ENCODE data around the gene IKZF2. TPM values are rescaled to one million over a fixed set of nuclear protein-coding genes. Genes with fewer than 3 reads are reported as not detected.

The IKZF2 gene
- polyA plus RNA-seq, 1 donor (not counting 4 experiments of a cell fraction or from before 2014, with no cell fraction given), result 8.2 TPM

DNA sequence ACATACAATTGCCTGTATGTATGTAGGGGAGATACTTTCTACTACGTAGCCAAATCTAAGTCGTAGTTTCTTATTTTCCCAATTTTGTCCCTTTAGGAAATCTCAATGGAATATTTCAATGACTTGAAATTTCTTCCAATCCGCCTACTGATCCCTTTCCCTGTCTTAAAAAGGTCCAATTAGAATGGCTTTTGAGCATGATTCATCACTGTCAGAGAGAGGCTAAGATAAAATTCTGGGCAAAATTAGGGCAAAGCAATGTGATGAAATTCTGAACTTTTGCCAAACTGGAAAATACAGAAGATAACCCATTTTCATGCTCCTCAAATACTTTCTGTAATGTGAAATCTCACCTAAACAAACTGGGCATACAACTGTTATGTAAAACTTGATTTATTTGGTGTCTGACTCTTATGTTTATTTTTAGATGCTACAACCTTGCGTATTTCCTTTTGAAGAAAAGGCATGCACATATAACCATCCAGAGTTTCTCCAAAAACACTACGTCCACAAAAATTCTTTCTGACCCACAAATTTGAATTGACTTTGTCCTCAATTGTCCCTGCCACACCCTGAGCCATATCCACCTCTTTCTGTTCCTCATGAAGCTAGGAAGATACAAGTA is 147.1 kb downstream of the IKZF2 start:
- DNase-seq (ENCODE audit: low read depth, low spot score), result no peak
- FAIRE-seq, result no peak
- H3K4me2 ChIP-seq (ENCODE audit: control insufficient read depth, extremely low read depth, insufficient read depth, low read depth, low read length), result no peak overlapping the region
- dilution Hi-C loops (cut with MboI; ENCODE audit: extremely low pct_ligation_motif_present, low sequenced_read_pairs), result no loop called here
- no peaks in the 10 kb centered on the region for H3K9me3 ChIP-seq (ENCODE audit: control insufficient read depth, low read depth, low read length)
- no peak overlapping the region for H3K4me3 ChIP-seq (ENCODE audit: control insufficient read depth in 2 of 3, extremely low read depth in 1 of 3, insufficient read depth in 2 of 3, low read depth in 1 of 3, low read length in 3 of 3)
- H3K9me1 ChIP-seq (ENCODE audit: control insufficient read depth, extremely low read depth, insufficient read depth, low read length), result no peaks in the 10 kb centered on the region
- H3K36me3 ChIP-seq (ENCODE audit: control insufficient read depth in 2 of 2, extremely low read depth in 1 of 2, insufficient read depth in 2 of 2, low read length in 2 of 2), result peaks cover 4% of the 10 kb centered on the region in 2 experiments
- H3K9ac ChIP-seq (ENCODE audit: control insufficient read depth, extremely low read depth, insufficient read depth, low read length), result no peak overlapping the region
- TF ChIP-seq CTCF (optimal IDR thresholded peaks at IDR 0.05 in 1 of 3, IDR thresholded peaks at IDR 0.05 in 1 of 3, conservative IDR thresholded peaks at IDR 0.05 in 1 of 3; ENCODE audit: extremely low read depth in 1 of 3, insufficient read depth in 2 of 3, low read length in 3 of 3), result no peak
- TF ChIP-seq EZH2 (IDR thresholded peaks at IDR 0.05; ENCODE audit: low read length), result no peak
- H3K79me2 ChIP-seq (ENCODE audit: control insufficient read depth, insufficient read depth, low read length), result no peaks in the 10 kb centered on the region
- peaks cover under 1% of the 10 kb centered on the region for H3K4me1 ChIP-seq (ENCODE audit: control insufficient read depth, extremely low read depth, insufficient read depth, low read length)
- H4K20me1 ChIP-seq (ENCODE audit: control insufficient read depth, extremely low read depth, insufficient read depth, low read length), result no peaks in the 10 kb centered on the region
- no peak overlapping the region for H3K27ac ChIP-seq (ENCODE audit: control insufficient read depth, insufficient read depth, low read length)
- no peaks in the 10 kb centered on the region for H3K27me3 ChIP-seq (ENCODE audit: control insufficient read depth, extremely low read depth, insufficient read depth, low read length)
- no peak overlapping the region for H2AFZ ChIP-seq (ENCODE audit: control insufficient read depth, low read length)

- Histone ChIP-seq H3K27ac (ENCODE audit: control insufficient read depth, insufficient read depth, low read length) (no peak overlapping the region), H3K27me3 (ENCODE audit: control insufficient read depth, extremely low read depth, insufficient read depth, low read length) (no peaks in the 10 kb centered on the region), H3K9me3 (ENCODE audit: control insufficient read depth, low read depth, low read length) (no peaks in the 10 kb centered on the region), H3K4me3 (ENCODE audit: control insufficient read depth in 2 of 3, extremely low read depth in 1 of 3, insufficient read depth in 2 of 3, low read depth in 1 of 3, low read length in 3 of 3) (no peak overlapping the region), H3K9ac (ENCODE audit: control insufficient read depth, extremely low read depth, insufficient read depth, low read length) (no peak overlapping the region), H3K4me2 (ENCODE audit: control insufficient read depth, extremely low read depth, insufficient read depth, low read depth, low read length) (no peak overlapping the region), H4K20me1 (ENCODE audit: control insufficient read depth, extremely low read depth, insufficient read depth, low read length) (no peaks in the 10 kb centered on the region), H3K4me1 (ENCODE audit: control insufficient read depth, extremely low read depth, insufficient read depth, low read length) (peaks cover 8% of the 10 kb centered on the region), H3K9me1 (ENCODE audit: control insufficient read depth, extremely low read depth, insufficient read depth, low read length) (no peaks in the 10 kb centered on the region), H2AFZ (ENCODE audit: control insufficient read depth, low read length) (no peak overlapping the region), H3K79me2 (ENCODE audit: control insufficient read depth, insufficient read depth, low read length) (no peaks in the 10 kb centered on the region), H3K36me3 (ENCODE audit: control insufficient read depth in 2 of 2, extremely low read depth in 1 of 2, insufficient read depth in 2 of 2, low read length in 2 of 2) (peaks cover under 1 to 2% of the 10 kb centered on the region in 2 experiments)
- DNase-seq (ENCODE audit: low read depth, low spot score) (no peak), FAIRE-seq (no peak)
- TF ChIP-seq EZH2 (IDR thresholded peaks at IDR 0.05; ENCODE audit: low read length) (no peak), CTCF (optimal IDR thresholded peaks at IDR 0.05 in 1 of 3, IDR thresholded peaks at IDR 0.05 in 1 of 3, conservative IDR thresholded peaks at IDR 0.05 in 1 of 3; ENCODE audit: extremely low read depth in 1 of 3, insufficient read depth in 2 of 3, low read length in 3 of 3) (no peak)
- dilution Hi-C loops (cut with MboI; ENCODE audit: extremely low pct_ligation_motif_present, low sequenced_read_pairs), result no loop called here
Observed at GRCh38 chr2:213002383-213002782, 149.0 kb downstream of the IKZF2 start.

Data from keratinocyte (primary cell).